ENCODE data around the gene ADCY3.

Gene ADCY3

DNA sequence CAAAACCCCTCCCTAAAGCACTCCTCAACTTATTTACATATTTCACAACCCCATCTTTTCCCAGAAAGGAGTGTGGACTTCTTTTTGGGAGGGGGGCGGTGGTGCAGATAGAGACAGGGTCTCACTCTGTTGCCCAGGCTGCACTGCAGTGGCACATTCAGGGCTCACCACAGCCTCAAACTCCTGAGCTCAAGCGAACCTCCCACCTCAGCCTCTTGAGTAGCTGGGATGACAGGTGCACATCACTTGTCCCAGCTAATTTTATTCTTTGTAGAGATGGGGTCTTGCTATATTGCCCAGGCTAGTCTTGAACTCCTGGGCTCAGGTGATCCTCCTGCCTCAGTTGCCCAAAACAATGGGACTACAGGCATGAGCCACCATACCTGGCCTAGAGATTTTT, 44.1 kb downstream of the ADCY3 start:
- Histone ChIP-seq H2AFZ (ENCODE audit: low read length) (no peak overlapping the region), H3K36me3 (ENCODE audit: insufficient read depth, low read length) (peaks cover 16% of the 10 kb centered on the region; the same call in 1 of the 2 replicates), H3K79me2 (ENCODE audit: insufficient read depth, low read length) (peaks cover 26% of the 10 kb centered on the region; the same call in 1 of the 2 replicates), H3K9ac (ENCODE audit: low read depth, low read length, poor library complexity, severe bottlenecking) (no peak overlapping the region), H3K4me3 (ENCODE audit: low read length, poor library complexity, severe bottlenecking) (no peak overlapping the region), H3K9me3 (ENCODE audit: insufficient read depth, low read depth, low read length) (no peaks in the 10 kb centered on the region), H3K27me3 (ENCODE audit: insufficient read depth, low read length, poor library complexity, severe bottlenecking) (no peaks in the 10 kb centered on the region), H4K20me1 (ENCODE audit: insufficient read depth, low read length, poor library complexity, severe bottlenecking) (no peaks in the 10 kb centered on the region), H3F3A (ENCODE audit: low read depth) (no peaks in the 10 kb centered on the region), H3K4me2 (ENCODE audit: low read depth, low read length, poor library complexity, severe bottlenecking) (no peak overlapping the region), H3K9me2 (replicated peaks; ENCODE audit: low read depth, low read length) (no peaks in the 10 kb centered on the region), H3K4me1 (ENCODE audit: insufficient read depth, low read length, poor library complexity, severe bottlenecking) (peaks cover under 1% of the 10 kb centered on the region)
- no peak for TF ChIP-seq EZH2phosphoT487 (IDR thresholded peaks at IDR 0.05; ENCODE audit: borderline replicate concordance)
- TF ChIP-seq, protein P1, sequence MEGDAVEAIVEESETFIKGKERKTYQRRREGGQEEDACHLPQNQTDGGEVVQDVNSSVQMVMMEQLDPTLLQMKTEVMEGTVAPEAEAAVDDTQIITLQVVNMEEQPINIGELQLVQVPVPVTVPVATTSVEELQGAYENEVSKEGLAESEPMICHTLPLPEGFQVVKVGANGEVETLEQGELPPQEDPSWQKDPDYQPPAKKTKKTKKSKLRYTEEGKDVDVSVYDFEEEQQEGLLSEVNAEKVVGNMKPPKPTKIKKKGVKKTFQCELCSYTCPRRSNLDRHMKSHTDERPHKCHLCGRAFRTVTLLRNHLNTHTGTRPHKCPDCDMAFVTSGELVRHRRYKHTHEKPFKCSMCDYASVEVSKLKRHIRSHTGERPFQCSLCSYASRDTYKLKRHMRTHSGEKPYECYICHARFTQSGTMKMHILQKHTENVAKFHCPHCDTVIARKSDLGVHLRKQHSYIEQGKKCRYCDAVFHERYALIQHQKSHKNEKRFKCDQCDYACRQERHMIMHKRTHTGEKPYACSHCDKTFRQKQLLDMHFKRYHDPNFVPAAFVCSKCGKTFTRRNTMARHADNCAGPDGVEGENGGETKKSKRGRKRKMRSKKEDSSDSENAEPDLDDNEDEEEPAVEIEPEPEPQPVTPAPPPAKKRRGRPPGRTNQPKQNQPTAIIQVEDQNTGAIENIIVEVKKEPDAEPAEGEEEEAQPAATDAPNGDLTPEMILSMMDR (conservative IDR thresholded peaks at IDR 0.05; ENCODE audit: low read length), result no peak

DNA sequence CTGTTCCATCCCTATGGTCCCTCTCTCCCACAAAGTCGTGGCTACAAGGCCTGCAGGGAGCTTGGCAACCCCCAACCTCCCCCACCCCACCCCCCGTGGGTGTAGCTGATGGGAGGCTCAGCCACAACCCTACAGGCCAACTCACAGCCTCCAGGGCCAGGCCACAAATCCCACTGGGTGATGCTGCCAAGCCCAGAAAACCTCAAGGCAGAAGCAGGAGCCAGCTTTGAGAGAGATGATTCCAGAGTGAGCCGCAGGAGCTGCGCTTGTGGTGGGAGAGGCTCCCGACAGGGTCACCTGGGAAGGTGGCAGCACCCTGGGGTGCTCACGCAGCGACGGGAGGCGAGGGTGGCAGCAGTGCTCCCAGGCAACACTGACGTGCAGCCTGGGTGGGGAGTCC, 44.8 kb downstream of the ADCY3 start:
- Histone ChIP-seq H3K4me2 (ENCODE audit: low read depth, low read length, poor library complexity, severe bottlenecking) (no peak overlapping the region), H3K36me3 (ENCODE audit: insufficient read depth, low read length) (peaks cover 22% of the 10 kb centered on the region; the same call in 1 of the 2 replicates), H3K9me3 (ENCODE audit: insufficient read depth, low read depth, low read length) (no peaks in the 10 kb centered on the region), H2AFZ (ENCODE audit: low read length) (no peak overlapping the region), H3K4me1 (ENCODE audit: insufficient read depth, low read length, poor library complexity, severe bottlenecking) (no peaks in the 10 kb centered on the region), H3K9ac (ENCODE audit: low read depth, low read length, poor library complexity, severe bottlenecking) (no peak overlapping the region), H3K27me3 (ENCODE audit: insufficient read depth, low read length, poor library complexity, severe bottlenecking) (no peaks in the 10 kb centered on the region), H4K20me1 (ENCODE audit: insufficient read depth, low read length, poor library complexity, severe bottlenecking) (no peaks in the 10 kb centered on the region), H3F3A (ENCODE audit: low read depth) (no peaks in the 10 kb centered on the region), H3K9me2 (replicated peaks; ENCODE audit: low read depth, low read length) (no peaks in the 10 kb centered on the region), H3K79me2 (ENCODE audit: insufficient read depth, low read length) (peaks cover 23% of the 10 kb centered on the region; the same call in 1 of the 2 replicates), H3K4me3 (ENCODE audit: low read length, poor library complexity, severe bottlenecking) (no peak overlapping the region)
- no peak for TF ChIP-seq EZH2phosphoT487 (IDR thresholded peaks at IDR 0.05; ENCODE audit: borderline replicate concordance)
- TF ChIP-seq, protein P1 (conservative IDR thresholded peaks at IDR 0.05; ENCODE audit: low read length), result no peak

DNA sequence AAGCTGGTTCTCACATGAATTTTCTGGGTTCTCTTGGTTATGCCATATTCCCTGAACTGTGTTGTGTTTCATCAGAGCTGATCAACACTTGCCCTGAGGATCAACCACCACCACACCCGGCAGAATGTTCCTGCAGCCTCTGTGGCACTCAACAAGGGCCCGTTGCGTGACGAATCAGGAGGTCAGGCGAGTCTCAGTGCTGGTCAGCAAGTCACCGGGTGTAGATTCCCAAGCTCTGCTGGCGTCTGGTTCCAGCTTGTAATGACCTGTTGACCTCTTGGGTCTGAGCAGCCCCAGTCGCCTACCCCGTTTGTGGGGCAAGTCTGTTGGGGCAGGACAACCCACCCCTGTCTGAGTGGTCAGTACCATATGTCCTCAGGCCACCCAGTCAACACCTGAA, 46.0 kb downstream of the ADCY3 start:
- H3K4me1 ChIP-seq (ENCODE audit: insufficient read depth, low read length, poor library complexity, severe bottlenecking), result no peaks in the 10 kb centered on the region
- H3F3A ChIP-seq (ENCODE audit: low read depth), result no peaks in the 10 kb centered on the region
- no peaks in the 10 kb centered on the region for H3K27me3 ChIP-seq (ENCODE audit: insufficient read depth, low read length, poor library complexity, severe bottlenecking)
- H3K36me3 ChIP-seq (ENCODE audit: insufficient read depth, low read length), result peaks cover 22% of the 10 kb centered on the region; the same call in 1 of the 2 replicates
- no peak overlapping the region for H3K4me3 ChIP-seq (ENCODE audit: low read length, poor library complexity, severe bottlenecking)
- H3K9me3 ChIP-seq (ENCODE audit: insufficient read depth, low read depth, low read length), result no peaks in the 10 kb centered on the region
- peaks cover 12% of the 10 kb centered on the region; the same call in 1 of the 2 replicates for H3K79me2 ChIP-seq (ENCODE audit: insufficient read depth, low read length)
- H3K4me2 ChIP-seq (ENCODE audit: low read depth, low read length, poor library complexity, severe bottlenecking), result no peak overlapping the region
- no peaks in the 10 kb centered on the region for H4K20me1 ChIP-seq (ENCODE audit: insufficient read depth, low read length, poor library complexity, severe bottlenecking)
- TF ChIP-seq, protein P1 (conservative IDR thresholded peaks at IDR 0.05; ENCODE audit: low read length), result no peak
- no peak for TF ChIP-seq EZH2phosphoT487 (IDR thresholded peaks at IDR 0.05; ENCODE audit: borderline replicate concordance)
- H3K9me2 ChIP-seq (replicated peaks; ENCODE audit: low read depth, low read length), result no peaks in the 10 kb centered on the region
- no peak overlapping the region for H2AFZ ChIP-seq (ENCODE audit: low read length)
- no peak overlapping the region for H3K9ac ChIP-seq (ENCODE audit: low read depth, low read length, poor library complexity, severe bottlenecking)

All from Loucy (cell line).